Fibroblast of peridontal ligament (primary cell): ENCODE results near the gene GNMT.
A peak's percentile ranks its signal among the peaks of the same experiment; 100 is the strongest.

Experiments
- DNase-seq: peaks from one replicate; pipeline ENCODE4 v3.0.0-alpha.2; 2010; ENCODE audit errors: extremely low read depth

Gene GNMT

GRCh38 chr6:42960243-42961019 is at the start of gene GNMT:
Gene GNMT (plus strand): TSS chr6:42960754. CDS start chr6:42960768, 14 bp downstream.
- DNase-seq = no peak

GRCh38 chr6:42911171-42912021 is 49.2 kb upstream of the GNMT start:
- no peak for DNase-seq

DNA sequence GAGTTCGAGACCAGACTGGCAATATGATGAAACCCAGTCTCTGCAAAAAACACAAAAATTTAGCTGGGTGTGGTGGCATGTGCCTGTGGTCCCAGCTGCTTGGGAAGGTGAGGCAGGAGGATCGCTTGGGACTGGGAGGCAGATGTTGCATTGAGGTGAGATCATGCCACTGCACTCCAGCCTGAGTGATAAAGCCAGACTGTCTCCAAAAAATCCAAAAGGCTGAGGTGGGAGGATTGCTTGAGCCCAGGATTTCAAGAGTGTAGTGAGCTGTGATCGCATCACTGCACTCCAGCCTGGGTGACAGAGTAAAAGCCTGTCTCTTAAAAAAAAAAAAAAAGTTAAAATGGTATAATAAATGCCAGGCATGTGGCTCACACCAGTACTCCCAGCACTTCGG is 46.0 kb upstream of the GNMT start:
- no peak for DNase-seq

GRCh38 chr6:42915732-42916131 is 44.8 kb upstream of the GNMT start, which contains the start of gene PTCRA:
Gene PTCRA (plus strand): TSS chr6:42916053. CDS start chr6:42916070, 17 bp downstream.
- DNase-seq = no peak

GRCh38 chr6:42916288-42916687 is 44.3 kb upstream of the GNMT start:
- no peak for DNase-seq

- no peak for DNase-seq
These were observed 38.8 kb upstream of the GNMT start for GRCh38 chr6:42921801-42922200.

DNA sequence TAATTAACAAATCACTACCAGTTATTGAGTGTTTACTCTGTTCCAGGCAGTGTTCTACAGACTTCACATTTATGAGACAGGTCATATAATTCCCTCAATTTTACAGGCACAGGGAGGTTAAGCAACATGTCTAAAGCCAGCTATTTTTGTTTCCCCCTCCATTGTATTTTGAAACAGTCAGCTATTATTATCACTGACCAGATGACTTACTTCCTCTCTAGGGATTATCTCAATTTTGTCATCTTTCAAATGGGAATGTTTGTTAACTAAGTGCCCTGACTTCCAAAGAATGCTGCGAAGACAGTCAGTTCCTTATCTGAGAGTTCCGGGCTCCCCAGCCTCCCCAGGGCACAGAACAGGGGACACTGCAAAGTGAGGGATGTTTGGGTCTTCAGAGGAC is 36.9 kb upstream of the GNMT start:
- no peak for DNase-seq

GRCh38 chr6:42925248-42925857 is 35.2 kb upstream of the GNMT start:
- no peak for DNase-seq

DNA sequence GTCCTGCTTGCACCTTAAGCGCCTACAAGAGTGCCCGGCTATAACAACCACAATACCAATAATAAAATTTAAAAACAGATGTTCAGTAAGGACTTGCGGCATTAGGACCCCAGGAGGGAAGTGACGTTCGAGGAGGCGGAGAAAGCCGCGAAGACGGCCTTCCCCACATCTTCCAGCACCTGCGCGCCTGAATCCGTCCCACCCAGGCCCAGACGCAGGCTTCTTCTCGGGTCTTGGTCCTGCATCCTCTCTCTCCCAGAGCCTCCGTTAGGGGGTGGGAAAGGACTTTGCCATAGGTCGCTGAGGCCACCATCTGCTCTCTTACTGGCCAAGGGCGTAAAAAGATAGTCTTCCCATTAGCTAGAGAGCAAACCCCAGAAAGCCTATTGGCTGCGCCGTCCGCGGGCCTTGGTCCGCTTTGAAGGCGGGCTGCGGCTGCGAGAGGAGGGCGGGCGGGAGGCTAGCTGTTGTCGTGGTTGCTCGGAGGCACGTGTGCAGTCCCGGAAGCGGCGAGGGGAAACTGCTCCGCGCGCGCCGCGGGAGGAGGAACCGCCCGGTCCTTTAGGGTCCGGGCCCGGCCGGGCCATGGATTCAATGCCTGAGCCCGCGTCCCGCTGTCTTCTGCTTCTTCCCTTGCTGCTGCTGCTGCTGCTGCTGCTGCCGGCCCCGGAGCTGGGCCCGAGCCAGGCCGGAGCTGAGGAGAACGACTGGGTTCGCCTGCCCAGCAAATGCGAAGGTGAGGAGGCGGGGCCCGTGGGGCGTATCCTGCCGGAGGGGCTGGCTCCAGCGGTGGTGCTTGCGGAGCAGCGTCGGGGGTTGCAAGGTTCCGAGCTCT is 31.4 kb upstream of the GNMT start, which contains the start of gene CNPY3:
CNPY3 (plus strand) TSS at position 495 of the 835 bp plus-strand sequence; CDS start at position 586, 91 bp downstream.
- peak; percentile 96 for DNase-seq

DNA sequence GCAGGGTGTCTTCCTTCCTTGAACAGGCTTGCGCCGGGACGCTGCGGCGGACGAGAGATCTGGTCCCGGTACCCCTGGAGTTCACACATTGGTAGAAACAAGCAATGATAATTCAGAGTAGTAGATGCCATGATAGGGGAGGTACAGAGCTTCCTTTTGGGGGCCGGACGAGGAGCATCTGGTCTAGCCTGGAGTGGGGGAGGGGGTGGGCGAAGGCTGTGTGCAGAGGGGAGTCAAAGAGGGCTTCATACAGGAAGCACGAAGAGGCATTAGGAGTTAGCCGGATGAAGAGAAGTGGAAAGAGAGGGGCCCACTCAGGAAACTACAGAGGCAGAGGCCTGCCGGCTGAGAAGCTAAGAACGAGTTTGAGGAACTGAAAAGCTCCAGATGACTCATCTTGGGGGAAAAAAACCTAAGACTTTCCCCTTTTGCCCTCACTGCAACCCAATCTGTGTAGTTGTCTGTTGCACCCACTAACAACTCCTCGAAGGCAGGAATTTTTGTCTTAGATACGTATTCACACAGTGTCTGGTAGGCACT is 30.7 kb upstream of the GNMT start:
- DNase-seq = peak; percentile 80

DNA sequence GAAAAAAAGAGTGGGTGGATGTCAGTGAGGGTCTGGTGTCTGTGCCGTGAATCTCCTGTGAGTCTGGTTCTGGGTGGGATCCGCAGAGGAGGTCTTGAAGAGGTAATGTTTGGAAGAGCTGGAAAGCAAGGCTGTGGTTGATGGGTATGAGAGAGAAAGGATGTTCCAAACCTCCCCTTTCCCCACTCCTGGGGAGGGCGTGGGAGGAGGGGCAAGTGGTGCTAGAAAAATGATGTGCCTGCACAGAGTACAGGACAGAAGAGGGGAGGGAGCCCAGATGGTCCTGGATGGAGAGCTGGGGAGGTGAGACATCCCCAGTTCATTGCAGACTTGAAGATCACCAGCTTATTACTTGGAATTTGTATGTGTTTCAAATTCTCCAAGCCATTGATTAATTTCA is 28.1 kb upstream of the GNMT start:
- no peak for DNase-seq

DNA sequence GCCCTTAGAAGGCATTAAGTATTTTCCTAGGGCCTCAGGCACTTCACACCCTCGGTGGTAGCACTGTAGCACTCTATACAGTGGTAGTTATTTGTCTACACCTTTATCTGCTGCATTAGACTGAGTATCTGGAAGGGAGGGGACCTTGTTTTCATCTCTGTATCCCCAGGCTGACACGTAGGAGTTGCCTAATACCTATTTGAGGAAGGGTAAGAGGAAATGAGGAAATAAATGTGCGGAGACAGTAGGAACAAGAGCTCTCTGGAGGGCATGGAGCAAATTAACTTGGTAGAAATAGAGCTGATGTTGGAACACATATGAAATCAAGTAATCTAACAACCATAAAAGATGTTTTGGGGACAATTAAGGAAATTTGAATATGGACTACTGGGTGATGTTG is 27.3 kb upstream of the GNMT start:
- DNase-seq = no peak

DNA sequence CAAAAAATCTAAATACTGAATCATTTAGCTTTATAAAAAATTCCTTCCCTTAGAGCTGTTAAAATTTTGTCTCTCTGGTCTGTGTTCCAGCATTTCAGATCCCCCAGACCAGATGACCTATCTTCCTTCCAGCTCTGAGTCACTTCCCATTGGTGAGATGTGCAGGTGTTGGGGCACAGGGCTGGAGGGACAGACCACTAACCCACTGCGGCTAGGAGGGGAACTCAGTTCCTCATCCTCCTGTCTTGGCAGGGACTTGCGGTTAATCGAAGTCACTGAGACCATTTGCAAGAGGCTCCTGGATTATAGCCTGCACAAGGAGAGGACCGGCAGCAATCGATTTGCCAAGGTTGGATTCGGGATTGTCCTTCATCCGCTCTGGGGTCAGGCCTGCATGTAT is 25.2 kb upstream of the GNMT start:
- DNase-seq = no peak

GRCh38 chr6:42936398-42936797 is 24.2 kb upstream of the GNMT start:
- no peak for DNase-seq

DNA sequence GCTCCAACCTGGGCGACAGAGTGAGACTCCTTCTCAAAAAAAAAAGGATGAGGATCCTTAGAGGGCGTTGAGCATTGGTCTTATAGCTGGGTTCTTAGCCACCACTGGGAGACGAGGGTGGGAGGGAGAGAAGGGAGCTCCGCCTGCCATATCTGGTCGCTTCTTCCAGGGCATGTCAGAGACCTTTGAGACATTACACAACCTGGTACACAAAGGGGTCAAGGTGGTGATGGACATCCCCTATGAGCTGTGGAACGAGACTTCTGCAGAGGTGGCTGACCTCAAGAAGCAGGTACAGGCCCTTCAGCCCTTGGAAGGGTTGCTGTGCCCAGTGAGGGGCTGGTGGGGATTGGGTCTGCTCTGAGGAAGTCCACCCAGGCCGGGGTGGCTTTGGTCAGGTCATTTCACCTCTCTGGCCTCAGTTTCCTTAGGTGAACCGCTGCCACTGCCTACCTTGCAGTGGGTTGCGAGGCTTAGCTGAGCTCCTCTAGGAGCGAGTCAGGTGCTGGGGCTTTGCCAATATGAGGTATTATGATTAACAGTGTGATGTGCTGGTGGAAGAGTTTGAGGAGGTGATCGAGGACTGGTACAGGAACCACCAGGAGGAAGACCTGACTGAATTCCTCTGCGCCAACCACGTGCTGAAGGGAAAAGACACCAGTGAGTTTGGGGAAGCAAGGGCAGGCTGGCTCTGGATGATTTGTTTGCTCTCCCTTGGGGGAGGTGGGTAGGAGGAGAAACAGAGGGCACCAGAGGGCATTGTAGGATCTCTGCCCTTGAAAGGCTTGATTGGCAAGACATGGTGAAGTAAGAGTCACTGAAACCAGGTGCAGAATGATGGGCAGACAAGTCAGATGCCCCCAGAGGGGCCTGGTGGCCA is 22.8 kb upstream of the GNMT start:
- no peak for DNase-seq

DNA sequence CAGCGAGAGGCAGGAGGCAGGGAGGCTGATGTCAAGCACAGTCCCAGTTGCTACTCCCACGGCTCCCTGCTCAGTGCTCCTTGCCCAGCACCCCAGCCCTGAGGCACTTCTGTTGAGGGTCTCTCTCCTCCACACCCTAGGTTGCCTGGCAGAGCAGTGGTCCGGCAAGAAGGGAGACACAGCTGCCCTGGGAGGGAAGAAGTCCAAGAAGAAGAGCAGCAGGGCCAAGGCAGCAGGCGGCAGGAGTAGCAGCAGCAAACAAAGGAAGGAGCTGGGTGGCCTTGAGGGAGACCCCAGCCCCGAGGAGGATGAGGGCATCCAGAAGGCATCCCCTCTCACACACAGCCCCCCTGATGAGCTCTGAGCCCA is 22.1 kb upstream of the GNMT start:
- no peak for DNase-seq

- no peak for DNase-seq
These were observed 21.4 kb upstream of the GNMT start for GRCh38 chr6:42938987-42939809.

GRCh38 chr6:42939810-42940167 is 20.8 kb upstream of the GNMT start:
- DNase-seq = no peak

- no peak for DNase-seq
These were observed 20.0 kb upstream of the GNMT start for GRCh38 chr6:42940493-42941045.
